HG02973 (cell line): ENCODE data around the gene SUCO.

Source experiments
- ATAC-seq: cut with Tn5 transposase; IDR thresholded peaks from one replicate; pipeline ENCODE4 v1.9.1; 2021; ENCODE audit warnings: moderate library complexity; ENCODE audit not compliant: unreplicated experiment

SUCO gene

DNA sequence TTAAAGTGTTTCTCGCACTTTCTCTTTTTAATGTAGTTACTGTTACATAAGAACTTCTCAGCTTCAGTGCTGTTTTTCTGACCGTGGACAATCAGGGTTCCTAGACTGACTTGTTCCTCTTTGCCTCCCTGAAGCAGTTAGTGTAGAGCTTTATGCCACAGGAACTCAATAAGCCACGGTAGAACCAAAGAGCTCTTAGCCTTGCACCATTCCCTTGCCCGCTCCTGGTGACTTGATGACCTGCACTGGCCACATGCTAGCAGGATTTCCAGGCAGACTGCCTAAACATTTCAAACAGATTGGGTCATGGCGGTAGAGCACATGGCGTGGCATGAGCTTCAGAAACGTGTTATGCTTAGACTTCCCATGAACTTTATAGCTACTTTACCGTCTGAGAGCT lies 107.2 kb downstream of the SUCO start:
- no peak for ATAC-seq

DNA sequence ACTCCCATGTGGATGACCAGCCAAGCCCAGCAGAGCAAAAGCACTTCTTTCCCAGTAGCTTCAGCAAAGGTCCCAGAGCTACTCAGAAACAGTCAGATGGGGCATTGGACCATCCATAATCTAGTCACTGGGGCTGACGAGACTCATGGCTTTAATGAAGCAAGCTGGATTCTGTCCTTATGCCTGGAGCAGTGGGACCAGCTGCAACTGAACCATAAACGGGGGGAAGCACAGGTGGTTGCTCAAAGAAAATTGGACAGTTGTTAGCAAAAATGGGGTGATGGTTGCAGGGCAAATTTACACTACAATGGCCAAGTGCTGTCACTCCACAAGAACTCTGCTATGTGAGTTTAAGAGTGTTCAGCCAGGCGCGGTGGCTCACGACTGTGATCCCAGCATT lies 108.5 kb downstream of the SUCO start:
- no peak for ATAC-seq

DNA sequence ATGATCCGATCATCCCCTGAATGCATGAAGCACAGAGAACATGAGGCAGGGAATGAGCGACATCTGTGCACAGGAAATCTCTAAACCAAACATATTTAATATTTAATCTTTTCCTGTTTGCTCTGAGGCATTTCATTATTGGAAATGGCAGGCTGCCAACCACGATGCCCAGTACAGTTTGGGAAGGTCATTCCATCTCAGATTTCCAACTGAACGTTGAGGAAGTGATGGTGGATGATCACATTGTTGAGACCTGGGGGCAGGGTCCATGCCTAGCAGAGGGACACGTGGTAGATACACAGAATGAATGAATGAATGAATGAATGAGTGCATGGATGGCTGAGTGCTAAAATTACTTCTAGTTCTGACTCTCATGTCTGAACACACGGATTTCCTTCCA lies 110.0 kb downstream of the SUCO start:
- no peak for ATAC-seq

DNA sequence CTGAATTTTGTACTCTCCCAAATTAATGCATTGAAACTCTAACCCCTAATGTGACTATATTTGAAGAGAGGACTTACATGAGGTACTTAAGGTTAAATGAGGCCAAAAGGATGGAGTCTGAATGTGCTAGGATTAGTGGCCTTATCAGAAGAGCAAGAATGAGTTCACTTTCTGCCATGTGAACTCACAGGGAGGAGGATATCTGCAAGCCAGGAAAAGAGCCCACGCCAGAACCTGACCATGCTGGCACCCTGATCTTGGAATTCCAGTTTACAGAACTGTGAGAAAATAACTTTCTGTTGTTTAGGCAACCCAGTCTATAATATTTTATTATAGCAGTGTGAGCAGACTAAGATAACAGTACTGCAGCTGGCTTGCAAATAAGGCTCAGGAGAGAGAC lies 113.7 kb downstream of the SUCO start:
- no peak for ATAC-seq

DNA sequence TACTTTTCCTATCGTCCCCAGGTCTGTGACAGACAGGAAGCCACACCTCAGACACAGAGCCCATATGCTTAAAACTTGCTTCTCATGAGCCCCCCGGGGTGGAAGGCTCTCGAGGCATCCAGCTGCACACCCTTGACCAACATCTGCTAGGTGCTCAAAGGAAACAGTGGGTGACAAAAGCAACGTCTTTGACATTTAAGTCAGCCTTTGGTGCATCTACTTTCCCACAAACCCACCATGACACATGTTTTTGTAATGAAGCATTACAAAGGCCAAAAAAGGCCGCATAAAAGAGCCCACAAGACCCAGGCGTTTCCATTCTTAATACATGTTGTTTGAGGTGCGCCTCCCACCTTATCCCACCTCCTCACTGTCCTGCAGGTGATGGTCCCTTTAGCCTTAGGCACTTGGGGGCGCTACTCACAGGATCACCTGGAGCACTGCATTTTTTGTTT lies 114.2 kb downstream of the SUCO start:
- ATAC-seq = no peak

DNA sequence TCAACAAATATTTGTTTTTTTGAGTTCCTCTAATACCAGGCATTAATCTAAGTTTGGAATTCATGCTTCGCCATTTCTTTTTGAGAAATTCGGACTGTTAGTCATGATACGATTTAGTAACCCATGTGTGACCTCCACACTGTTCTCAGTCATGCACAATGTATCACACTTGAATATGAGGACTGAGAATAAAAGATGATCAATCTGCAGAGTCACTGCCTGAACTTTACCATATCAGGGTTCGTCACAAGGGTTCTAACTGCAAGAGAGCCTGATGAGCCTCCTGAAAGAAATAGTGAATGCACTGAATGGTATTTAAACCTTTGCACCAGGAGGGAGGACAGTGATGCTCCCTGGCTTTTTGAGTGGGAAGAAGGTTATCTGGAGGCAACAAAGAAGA lies 115.0 kb downstream of the SUCO start:
- no peak for ATAC-seq

DNA sequence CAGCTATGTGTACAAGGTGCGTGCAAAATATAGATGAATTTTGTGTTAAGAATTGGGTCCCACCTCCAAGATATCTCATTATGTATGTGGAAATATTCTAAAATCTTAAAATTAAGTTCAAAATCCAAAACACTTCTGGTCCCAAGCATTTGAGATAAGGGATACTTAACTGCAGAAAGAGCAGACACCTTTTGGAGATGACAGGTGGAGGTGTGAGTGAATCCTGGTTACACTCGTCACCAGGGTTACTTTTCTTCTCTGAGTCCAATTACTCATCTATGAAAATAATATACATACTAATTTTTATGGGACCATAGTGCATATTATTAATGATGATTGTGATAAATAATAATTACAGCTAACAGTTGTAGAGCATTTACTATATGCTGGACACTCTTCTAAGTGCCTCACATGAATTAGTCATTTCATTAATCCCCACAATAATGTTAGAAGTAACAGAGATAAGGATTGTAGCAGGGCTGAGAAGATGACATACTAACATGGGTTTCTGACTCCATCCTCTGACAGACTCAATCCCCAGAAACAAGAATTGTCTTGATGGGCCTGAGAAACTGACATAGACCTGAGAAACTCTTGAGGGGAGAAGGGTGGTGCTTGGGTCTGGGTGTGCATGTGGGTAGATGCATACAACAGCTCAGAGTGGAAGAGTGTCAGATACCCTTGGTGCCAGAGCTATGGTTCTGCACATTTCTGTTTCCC lies 117.7 kb downstream of the SUCO start:
- ATAC-seq = no peak

DNA sequence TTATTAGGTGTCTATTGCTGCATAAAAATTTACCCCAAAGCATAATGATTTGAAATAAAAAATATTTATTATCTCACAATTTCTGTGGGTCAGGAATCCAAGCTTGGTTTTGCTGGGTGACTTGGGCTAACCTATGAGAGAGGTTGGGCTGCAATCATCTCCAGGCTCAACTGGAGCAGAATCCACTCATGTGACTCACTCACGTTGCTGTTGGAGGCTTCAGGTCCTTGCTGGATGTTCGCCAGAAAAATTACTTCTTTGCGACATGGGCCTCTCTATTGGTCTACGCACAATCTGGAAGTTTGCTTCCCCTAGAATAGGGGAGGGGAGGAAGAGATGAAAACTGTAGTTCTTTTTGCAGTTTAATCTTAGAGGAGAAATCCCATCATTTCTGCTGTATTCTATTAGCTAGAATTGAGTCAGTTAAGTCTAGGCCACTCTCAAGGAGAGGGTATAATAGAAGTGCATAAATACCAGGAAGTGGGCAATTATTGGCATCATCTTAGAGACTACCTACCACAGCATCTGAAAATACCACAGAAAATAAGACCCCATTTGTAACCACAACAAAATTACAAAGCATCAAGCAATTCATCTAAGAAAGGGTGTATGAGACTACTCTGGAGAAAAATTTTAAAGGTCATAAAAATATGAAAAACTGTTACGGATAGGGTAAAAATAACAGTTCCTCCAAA lies 120.2 kb downstream of the SUCO start:
- no peak for ATAC-seq

DNA sequence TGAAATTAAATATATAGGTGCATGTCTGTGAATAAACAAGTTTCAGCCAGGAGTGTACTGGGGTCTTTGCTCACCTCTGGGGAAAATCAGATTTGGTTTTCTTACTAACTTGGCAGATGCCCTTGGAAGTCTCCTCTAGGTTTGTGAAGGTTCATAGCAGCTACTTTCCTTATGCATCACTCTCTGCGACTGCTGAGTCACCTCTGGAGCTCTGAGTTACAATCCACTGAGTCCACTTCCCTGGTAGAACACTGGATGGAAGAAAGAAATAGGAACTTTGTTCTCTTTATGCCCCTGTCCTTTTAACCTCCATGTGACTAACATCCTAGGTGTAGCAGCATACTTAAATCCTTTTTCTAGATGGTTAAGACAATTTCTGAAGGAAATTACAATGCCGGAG lies 121.6 kb downstream of the SUCO start:
- ATAC-seq = no peak

DNA sequence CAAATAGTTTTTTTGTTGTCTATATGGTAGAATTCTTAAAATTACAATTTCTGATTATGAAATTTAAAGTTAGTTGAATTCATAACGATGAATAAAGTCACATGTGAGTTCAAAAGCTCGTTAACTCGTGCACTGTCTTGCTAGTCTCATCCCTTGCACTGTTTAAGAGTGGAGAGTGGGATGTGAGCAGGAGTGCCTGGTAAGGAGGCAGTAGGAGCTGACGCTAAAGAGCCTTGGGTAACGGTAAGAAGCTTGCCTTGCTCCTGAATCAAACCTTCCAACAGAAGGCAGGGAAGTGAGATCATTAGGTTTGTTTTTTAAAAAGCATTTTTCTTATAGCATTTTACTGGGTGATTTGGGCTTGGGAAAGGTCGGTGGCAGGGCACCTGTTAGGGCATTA lies 123.6 kb downstream of the SUCO start:
- no peak for ATAC-seq

DNA sequence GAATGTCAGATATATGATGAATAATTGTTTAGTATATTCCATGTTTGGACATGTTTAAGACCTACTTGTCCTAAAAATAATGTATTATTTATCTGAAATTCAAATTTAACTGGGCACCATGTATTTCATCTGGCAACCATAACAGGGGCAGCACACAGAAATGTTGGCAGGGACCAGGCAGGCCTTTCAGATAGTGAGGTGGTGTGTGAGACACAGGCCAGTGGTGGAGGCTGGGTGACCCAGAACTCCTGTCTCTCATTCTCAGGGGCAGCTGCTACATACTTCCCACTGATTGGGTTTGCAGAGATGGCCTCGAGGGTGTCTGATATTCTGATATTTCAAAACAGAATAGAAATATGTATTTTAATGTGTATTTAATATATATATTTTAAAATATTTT lies 124.6 kb downstream of the SUCO start:
- no peak for ATAC-seq

DNA sequence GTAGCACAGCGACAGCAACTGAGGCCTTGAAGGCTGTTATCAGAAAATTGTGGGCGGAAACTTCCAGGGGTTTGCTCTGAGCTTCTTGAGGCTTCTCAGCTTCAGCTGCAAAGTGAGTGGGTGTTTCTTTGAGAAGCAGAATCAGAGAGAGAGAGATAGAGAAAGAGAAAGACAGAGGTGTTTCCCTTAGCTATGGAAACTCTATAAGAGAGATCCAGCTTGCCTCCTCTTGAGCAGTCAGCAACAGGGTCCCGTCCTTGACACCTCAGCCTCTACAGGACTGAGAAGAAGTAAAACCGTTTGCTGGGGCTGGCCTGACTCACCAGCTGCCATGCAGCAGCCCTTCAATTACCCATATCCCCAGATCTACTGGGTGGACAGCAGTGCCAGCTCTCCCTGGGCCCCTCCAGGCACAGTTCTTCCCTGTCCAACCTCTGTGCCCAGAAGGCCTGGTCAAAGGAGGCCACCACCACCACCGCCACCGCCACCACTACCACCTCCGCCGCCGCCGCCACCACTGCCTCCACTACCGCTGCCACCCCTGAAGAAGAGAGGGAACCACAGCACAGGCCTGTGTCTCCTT lies 126.0 kb downstream of the SUCO start, which contains the start of gene FASLG:
Gene FASLG, plus strand, starts transcription at position 233 of the 583 bp plus-strand sequence. Its CDS starts 99 bp downstream, at position 332.
- no peak for ATAC-seq

DNA sequence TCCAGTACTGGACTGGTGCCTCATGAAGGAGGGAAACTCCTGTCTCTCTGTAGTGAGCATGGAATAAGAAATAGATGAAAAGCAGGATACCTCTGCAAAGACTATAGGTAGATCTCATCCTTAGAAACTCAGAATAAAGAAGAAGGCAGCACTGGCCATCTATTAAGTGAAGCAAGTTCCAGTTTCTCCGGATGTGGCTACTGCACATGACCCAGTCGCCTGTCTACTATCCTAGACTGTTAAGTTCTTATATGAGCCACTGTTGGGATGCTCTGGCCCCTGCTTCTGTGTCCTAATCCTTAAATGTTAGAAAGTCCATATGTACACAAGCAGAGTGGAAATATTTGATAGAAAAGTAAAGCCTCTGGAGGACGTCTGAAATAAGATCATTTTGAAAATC lies 128.2 kb downstream of the SUCO start:
- no peak for ATAC-seq
